T-helper 17 cell (primary cell): Measurements from ENCODE around the gene ZNF217. TPM values are rescaled to one million over a fixed set of nuclear protein-coding genes. Genes with fewer than 3 reads are reported as not detected.
"Not testable (repeated sequence)": the region's sequence is repeated elsewhere in the genome, so short reads cannot be mapped to it uniquely, and the experiment has no call there.

ENCODE experiments used
- ATAC-seq: fragments of 150-1000 bp; cut with Tn5 transposase; 2 replicates; pipeline ENCODE4 v1.10.0; 2021; ENCODE audit warnings: mild to moderate bottlenecking, moderate library complexity
- DNase-seq, 3 donors: peaks; one replicate each; pipeline versions ENCODE4 v3.0.0 to v3.0.0-alpha.2; 2020 to 2021
- H3K9me3 ChIP-seq: one replicate; pipeline ENCODE4 v1.7.0; 2013; ENCODE audit warnings: low read length, mild to moderate bottlenecking; ENCODE audit not compliant: control insufficient read depth, poor library complexity, severe bottlenecking
- H3K27ac Mint-ChIP-seq: one replicate; pipeline ENCODE4 v1.8.0; 2022; ENCODE audit warnings: mild to moderate bottlenecking, moderate library complexity, mixed read lengths
- H3K27me3 Mint-ChIP-seq: one replicate; pipeline ENCODE4 v1.8.0; 2022; ENCODE audit warnings: mixed read lengths
- H3K36me3 Mint-ChIP-seq: one replicate; pipeline ENCODE4 v1.8.0; 2022; ENCODE audit warnings: low read depth, mixed read lengths
- H3K4me1 Mint-ChIP-seq: one replicate; pipeline ENCODE4 v1.8.0; 2022; ENCODE audit warnings: mild to moderate bottlenecking, mixed read lengths
- H3K4me3 Mint-ChIP-seq: one replicate; pipeline ENCODE4 v1.8.0; 2022; ENCODE audit warnings: mild to moderate bottlenecking, moderate library complexity, mixed read lengths
- total RNA-seq, 4 donors: library from RNA in 2 of 4; stranded (reverse) in 2 of 4; gene quantifications; one replicate each; pipeline ENCODE4 v1.2.3 and lab custom pipeline; 2022 to 2026

ZNF217 gene
- total RNA-seq, 2 donors from 2014 or later, result 70.4 to 72.8 TPM

GRCh38 chr20:53524589-53525312, 68.9 kb downstream of the ZNF217 start:
- H3K27me3 Mint-ChIP-seq, result no peaks in the 10 kb centered on the region
- ATAC-seq, result no peak

GRCh38 chr20:53523615-53524014, 70.0 kb downstream of the ZNF217 start:
- DNase-seq, H3K4me3 Mint-ChIP-seq, H3K27me3 Mint-ChIP-seq, H3K9me3 ChIP-seq, H3K27ac Mint-ChIP-seq, ATAC-seq, H3K4me1 Mint-ChIP-seq, H3K36me3 Mint-ChIP-seq: not testable (repeated sequence)

More at GRCh38 chr20:53524589-53525312, 68.9 kb downstream of the ZNF217 start:
- no peak overlapping the region for H3K27ac Mint-ChIP-seq
- H3K9me3 ChIP-seq, result no peaks in the 10 kb centered on the region
- H3K36me3 Mint-ChIP-seq, result peaks cover 4% of the 10 kb centered on the region
- DNase-seq, result no peak
- H3K4me1 Mint-ChIP-seq, result peaks cover 3% of the 10 kb centered on the region
- H3K4me3 Mint-ChIP-seq, result no peak overlapping the region

GRCh38 chr20:53522696-53523095, 70.9 kb downstream of the ZNF217 start:
- Mint-ChIP-seq H3K4me1 (no peaks in the 10 kb centered on the region), H3K36me3 (peaks cover 4% of the 10 kb centered on the region), H3K27me3 (no peaks in the 10 kb centered on the region), H3K4me3 (no peak overlapping the region), H3K27ac (no peak overlapping the region)
- ATAC-seq (no peak), DNase-seq (no peak)
- H3K9me3 ChIP-seq, result no peaks in the 10 kb centered on the region

- H3K36me3 Mint-ChIP-seq, result peaks cover 4% of the 10 kb centered on the region
- ATAC-seq, result no peak
- H3K4me3 Mint-ChIP-seq, result no peak overlapping the region
- no peaks in the 10 kb centered on the region for H3K27me3 Mint-ChIP-seq
- no peak for DNase-seq
- no peak overlapping the region for H3K27ac Mint-ChIP-seq
- H3K9me3 ChIP-seq, result no peaks in the 10 kb centered on the region
- no peaks in the 10 kb centered on the region for H3K4me1 Mint-ChIP-seq
These were observed 71.6 kb downstream of the ZNF217 start for GRCh38 chr20:53522026-53522425.

- DNase-seq, H3K4me1 Mint-ChIP-seq, H3K36me3 Mint-ChIP-seq: not testable (repeated sequence)
These were observed 72.2 kb downstream of the ZNF217 start for GRCh38 chr20:53521421-53521820.

GRCh38 chr20:53517146-53517545, 76.5 kb downstream of the ZNF217 start:
- no peaks in the 10 kb centered on the region for H3K27me3 Mint-ChIP-seq

More at GRCh38 chr20:53521421-53521820, 72.2 kb downstream of the ZNF217 start:
- not testable (repeated sequence) for H3K27me3 Mint-ChIP-seq, ATAC-seq, H3K4me3 Mint-ChIP-seq, H3K9me3 ChIP-seq, H3K27ac Mint-ChIP-seq

More at GRCh38 chr20:53517146-53517545, 76.5 kb downstream of the ZNF217 start:
- Mint-ChIP-seq H3K4me1 (no peaks in the 10 kb centered on the region), H3K4me3 (no peak overlapping the region), H3K27ac (no peak overlapping the region), H3K36me3 (no peaks in the 10 kb centered on the region)
- DNase-seq (no peak), ATAC-seq (no peak)
- no peaks in the 10 kb centered on the region for H3K9me3 ChIP-seq
